ENCODE data around the gene PTPRA. TPM values are rescaled to one million over a fixed set of nuclear protein-coding genes. Genes with fewer than 3 reads are reported as not detected.

PTPRA gene
- total RNA-seq, 2 donors from 2014 or later: 52.4 to 58.7 TPM

DNA sequence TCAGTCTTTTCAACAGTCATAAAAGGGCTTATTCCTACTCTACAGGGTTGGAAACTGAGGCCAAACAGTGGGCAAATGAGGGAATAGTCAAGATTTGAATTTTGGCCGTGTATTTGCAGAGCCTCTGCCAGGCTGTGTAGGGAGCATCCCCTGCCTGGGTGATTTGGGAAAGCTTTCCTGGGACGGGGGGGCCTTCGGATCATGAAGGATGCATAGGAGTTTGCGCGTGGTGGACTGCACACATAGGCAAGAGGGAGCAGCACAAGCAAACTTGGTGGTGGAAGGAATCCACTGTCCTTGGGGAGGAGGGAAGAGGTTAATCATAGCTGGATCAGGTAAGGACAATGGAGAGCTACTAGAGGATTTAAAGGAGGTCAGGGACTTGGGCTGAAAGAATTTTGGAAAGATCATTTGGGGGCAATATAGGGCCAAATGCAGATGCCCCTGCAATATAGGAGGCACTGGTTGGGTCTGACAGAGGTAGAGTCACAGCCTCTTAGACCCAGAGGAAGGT lies 2.5 kb downstream of the PTPRA start:
- Mint-ChIP-seq H3K27me3 (ENCODE audit: insufficient read depth) (peaks cover 15% of the 10 kb centered on the region), H3K9me3 (no peaks in the 10 kb centered on the region), H3K4me3 (no peak overlapping the region), H3K4me1 (peaks cover 28% of the 10 kb centered on the region), H3K36me3 (ENCODE audit: low read depth) (peaks cover 6% of the 10 kb centered on the region), H3K27ac (no peak overlapping the region)
- H3K4me1 ChIP-seq (ENCODE audit: control insufficient read depth, insufficient read depth, low read length): peaks cover 9% of the 10 kb centered on the region
- no peaks in the 10 kb centered on the region for H3K36me3 ChIP-seq (ENCODE audit: control insufficient read depth, insufficient read depth, low read length)
- WGBS, 2 experiments (ENCODE audit: insufficient coverage in 1 of 2, insufficient read length in 1 of 2): 95 to 97% methylated on average over 5 of the region's 5 CpGs
- no peaks in the 10 kb centered on the region for H3K9me3 ChIP-seq (ENCODE audit: control insufficient read depth, low read length)
- TF ChIP-seq, protein P1, sequence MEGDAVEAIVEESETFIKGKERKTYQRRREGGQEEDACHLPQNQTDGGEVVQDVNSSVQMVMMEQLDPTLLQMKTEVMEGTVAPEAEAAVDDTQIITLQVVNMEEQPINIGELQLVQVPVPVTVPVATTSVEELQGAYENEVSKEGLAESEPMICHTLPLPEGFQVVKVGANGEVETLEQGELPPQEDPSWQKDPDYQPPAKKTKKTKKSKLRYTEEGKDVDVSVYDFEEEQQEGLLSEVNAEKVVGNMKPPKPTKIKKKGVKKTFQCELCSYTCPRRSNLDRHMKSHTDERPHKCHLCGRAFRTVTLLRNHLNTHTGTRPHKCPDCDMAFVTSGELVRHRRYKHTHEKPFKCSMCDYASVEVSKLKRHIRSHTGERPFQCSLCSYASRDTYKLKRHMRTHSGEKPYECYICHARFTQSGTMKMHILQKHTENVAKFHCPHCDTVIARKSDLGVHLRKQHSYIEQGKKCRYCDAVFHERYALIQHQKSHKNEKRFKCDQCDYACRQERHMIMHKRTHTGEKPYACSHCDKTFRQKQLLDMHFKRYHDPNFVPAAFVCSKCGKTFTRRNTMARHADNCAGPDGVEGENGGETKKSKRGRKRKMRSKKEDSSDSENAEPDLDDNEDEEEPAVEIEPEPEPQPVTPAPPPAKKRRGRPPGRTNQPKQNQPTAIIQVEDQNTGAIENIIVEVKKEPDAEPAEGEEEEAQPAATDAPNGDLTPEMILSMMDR (conservative IDR thresholded peaks at IDR 0.05): no peak
- no peak for DNase-seq
- H3K4me3 ChIP-seq (ENCODE audit: low read length): peak overlapping the region; percentile 96
- no peak overlapping the region for H3K27ac ChIP-seq (ENCODE audit: low read depth, low read length)
- peaks cover 19% of the 10 kb centered on the region for H3K27me3 ChIP-seq (ENCODE audit: control insufficient read depth, insufficient read depth, low read length, poor library complexity, severe bottlenecking)
- no peak overlapping the region for H3K9ac ChIP-seq (ENCODE audit: extremely low read depth, low read length, poor library complexity, severe bottlenecking)

DNA sequence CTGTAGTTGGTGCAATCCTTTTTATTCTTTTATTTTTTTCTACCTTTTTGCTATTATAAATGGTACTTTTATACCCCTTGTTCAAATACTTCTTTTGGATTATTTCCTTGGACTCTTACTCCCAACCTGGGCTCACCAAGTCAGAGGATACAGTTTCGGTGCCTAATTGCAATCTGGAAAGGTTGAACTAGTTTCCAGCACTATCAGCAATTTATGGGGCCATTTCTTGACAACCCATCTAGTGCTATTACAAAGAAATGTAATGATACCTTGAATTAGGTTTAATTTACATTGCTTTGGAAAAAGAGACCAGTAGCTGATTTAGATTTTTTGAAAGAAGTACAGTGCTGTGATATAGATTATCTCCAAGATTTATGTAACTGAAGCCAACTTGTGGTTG lies 5.2 kb downstream of the PTPRA start:
- H3K27me3 Mint-ChIP-seq (ENCODE audit: insufficient read depth): no peaks in the 10 kb centered on the region
- H3K9me3 Mint-ChIP-seq: no peaks in the 10 kb centered on the region
- Histone ChIP-seq H3K36me3 (ENCODE audit: control insufficient read depth, insufficient read depth, low read length) (no peaks in the 10 kb centered on the region), H3K27ac (ENCODE audit: low read depth, low read length) (no peak overlapping the region), H3K27me3 (ENCODE audit: control insufficient read depth, insufficient read depth, low read length, poor library complexity, severe bottlenecking) (no peaks in the 10 kb centered on the region), H3K4me1 (ENCODE audit: control insufficient read depth, insufficient read depth, low read length) (peaks cover 9% of the 10 kb centered on the region), H3K9me3 (ENCODE audit: control insufficient read depth, low read length) (no peaks in the 10 kb centered on the region), H3K9ac (ENCODE audit: extremely low read depth, low read length, poor library complexity, severe bottlenecking) (no peak overlapping the region), H3K4me3 (ENCODE audit: low read length) (no peak overlapping the region)
- WGBS, 2 experiments (ENCODE audit: insufficient coverage in 1 of 2, insufficient read length in 1 of 2): 100% methylated on average over 1 of the region's 1 CpG
- H3K4me1 Mint-ChIP-seq: peaks cover 25% of the 10 kb centered on the region
- TF ChIP-seq, protein P1 (conservative IDR thresholded peaks at IDR 0.05): no peak
- peaks cover 10% of the 10 kb centered on the region for H3K36me3 Mint-ChIP-seq (ENCODE audit: low read depth)
- no peak overlapping the region for H3K4me3 Mint-ChIP-seq
- no peak overlapping the region for H3K27ac Mint-ChIP-seq
- no peak for DNase-seq

DNA sequence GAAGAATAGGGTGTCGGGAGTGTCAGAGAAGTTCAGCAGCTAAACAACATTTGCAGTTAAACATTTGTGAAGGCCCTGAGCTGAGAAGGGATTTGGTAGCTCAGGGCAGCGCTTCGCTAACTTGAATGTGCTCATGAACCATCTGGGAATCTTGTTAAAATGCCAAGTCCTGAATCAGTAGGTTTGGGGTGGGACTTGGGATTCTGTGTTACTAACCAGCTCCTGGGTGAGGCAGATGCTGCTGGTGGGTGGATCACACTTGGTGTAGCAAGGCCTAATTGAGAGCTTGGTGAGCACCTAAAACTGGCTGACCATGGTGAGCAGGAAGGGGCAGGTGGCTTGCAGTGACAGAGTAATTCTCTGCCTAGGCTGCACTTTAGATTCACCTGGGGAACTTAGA lies 5.9 kb downstream of the PTPRA start:
- H3K27me3 ChIP-seq (ENCODE audit: control insufficient read depth, insufficient read depth, low read length, poor library complexity, severe bottlenecking): no peaks in the 10 kb centered on the region
- H3K27me3 Mint-ChIP-seq (ENCODE audit: insufficient read depth): no peaks in the 10 kb centered on the region
- no peak overlapping the region for H3K4me3 ChIP-seq (ENCODE audit: low read length)
- no peak overlapping the region for H3K4me3 Mint-ChIP-seq
- no peak overlapping the region for H3K9ac ChIP-seq (ENCODE audit: extremely low read depth, low read length, poor library complexity, severe bottlenecking)
- H3K9me3 Mint-ChIP-seq: no peaks in the 10 kb centered on the region
- no peaks in the 10 kb centered on the region for H3K36me3 ChIP-seq (ENCODE audit: control insufficient read depth, insufficient read depth, low read length)
- H3K4me1 Mint-ChIP-seq: peaks cover 25% of the 10 kb centered on the region
- DNase-seq: no peak
- H3K9me3 ChIP-seq (ENCODE audit: control insufficient read depth, low read length): no peaks in the 10 kb centered on the region
- peaks cover 12% of the 10 kb centered on the region for H3K36me3 Mint-ChIP-seq (ENCODE audit: low read depth)
- H3K27ac ChIP-seq (ENCODE audit: low read depth, low read length): no peak overlapping the region
- H3K27ac Mint-ChIP-seq: no peak overlapping the region
- TF ChIP-seq, protein P1 (conservative IDR thresholded peaks at IDR 0.05): no peak
- WGBS, 2 experiments (ENCODE audit: insufficient coverage in 1 of 2, insufficient read length in 1 of 2): 97 to 98% methylated on average over 3 of the region's 3 CpGs
- H3K4me1 ChIP-seq (ENCODE audit: control insufficient read depth, insufficient read depth, low read length): peaks cover 9% of the 10 kb centered on the region

All from endodermal cell (in vitro differentiated cells).